HepG2 (cell line): Measurements from ENCODE around the gene GJC1. TPM values are rescaled to one million over a fixed set of nuclear protein-coding genes. Genes with fewer than 3 reads are reported as not detected.

Experiments used
- CBFB ChIP-seq: sonication (generic); formaldehyde crosslinking; IDR thresholded peaks from 2 replicates; pipeline ENCODE4 v1.4.0; 2020; ENCODE audit warnings: missing genetic modification reagents
- HNF4A ChIP-seq: sonication (generic); formaldehyde crosslinking; IDR thresholded peaks from 2 replicates; pipeline ENCODE4 v1.4.0; 2020; ENCODE audit warnings: missing genetic modification reagents
- KLF15 ChIP-seq: sonication (generic); formaldehyde crosslinking; IDR thresholded peaks from 2 replicates; pipeline ENCODE4 v1.8.1; 2023; ENCODE audit warnings: borderline replicate concordance, mild to moderate bottlenecking, inconsistent platforms, missing genetic modification reagents, mixed read lengths
- NFIC ChIP-seq: IDR thresholded peaks from 2 replicates; pipeline ENCODE4 v1.6.1; 2012; ENCODE audit warnings: mild to moderate bottlenecking, low read length, inconsistent platforms
- ZBTB8A ChIP-seq: sonication (generic); formaldehyde crosslinking; IDR thresholded peaks from 2 replicates; pipeline ENCODE4 v1.4.0; 2020; ENCODE audit warnings: mild to moderate bottlenecking, low read depth, missing genetic modification reagents, borderline replicate concordance
- ZNF180 ChIP-seq: sonication (generic); formaldehyde crosslinking; IDR thresholded peaks from 2 replicates; pipeline ENCODE4 v1.4.0; 2020; ENCODE audit warnings: low read depth, missing genetic modification reagents, borderline replicate concordance
- ZNF282 ChIP-seq: fragments of 450-650 bp; IDR thresholded peaks from 2 replicates; pipeline ENCODE4 v1.6.1; 2018; ENCODE audit not compliant: partially characterized antibody
- ZNF652 ChIP-seq: IDR thresholded peaks from 2 replicates; pipeline ENCODE4 v1.6.1; 2016; ENCODE audit warnings: low read depth, borderline replicate concordance
- ZNF7 ChIP-seq: IDR thresholded peaks from 2 replicates; pipeline ENCODE4 v1.6.1; 2016; ENCODE audit warnings: missing biosample characterization, missing genetic modification reagents
- polyA plus RNA-seq, 8 experiments: library from polyadenylated mRNA; depleted of rRNA in 3 of 8; stranded (reverse) in 7 of 8; unstranded in 1 of 8; fragments of >200 nt; fragmentation: Illumina TruSeq in 4 of 8; extraction: Trizol in 4 of 8; gene quantifications; 2 replicates each; pipeline versions ENCODE4 v1.2.1 to v1.2.3, GENCODE V29; 2011 to 2016; ENCODE audit warnings: low read depth in 4 of 8, missing spikeins in 1 of 8, mixed read lengths in 1 of 8; ENCODE audit not compliant: insufficient read depth in 1 of 8
- total RNA-seq, 5 experiments: library from RNA; depleted of rRNA; stranded (reverse); fragments of >200 nt; fragmentation: Illumina TruSeq; extraction: Trizol; gene quantifications; 2 replicates each; pipeline ENCODE4 v1.2.3, GENCODE V29; 2016; ENCODE audit warnings: low read depth in 1 of 5
- TF ChIP-seq, protein P1 (sequence below): sonication (generic); formaldehyde crosslinking; IDR thresholded peaks from 2 replicates; pipeline ENCODE4 v1.4.0; 2020; ENCODE audit warnings: low read depth, missing genetic modification reagents
- TF ChIP-seq, protein P2 (sequence below): sonication (generic); IDR thresholded peaks from 2 replicates; pipeline ENCODE4 v1.6.1; 2016; ENCODE audit warnings: low read depth, borderline replicate concordance
- TF ChIP-seq, protein P3 (sequence below): sonication (generic); formaldehyde crosslinking; IDR thresholded peaks from 2 replicates; pipeline ENCODE4 v1.5.0; 2020; ENCODE audit warnings: missing genetic modification reagents
- TF ChIP-seq, protein P4 (sequence below): IDR thresholded peaks from 2 replicates; pipeline ENCODE4 v1.6.1; 2016; ENCODE audit warnings: low read depth, borderline replicate concordance

Gene GJC1
- total and polyA plus RNA-seq, 2 of the 13 experiments (the other 11 are each of a cell fraction or from before 2014, with no cell fraction given), result 1.7 TPM

DNA sequence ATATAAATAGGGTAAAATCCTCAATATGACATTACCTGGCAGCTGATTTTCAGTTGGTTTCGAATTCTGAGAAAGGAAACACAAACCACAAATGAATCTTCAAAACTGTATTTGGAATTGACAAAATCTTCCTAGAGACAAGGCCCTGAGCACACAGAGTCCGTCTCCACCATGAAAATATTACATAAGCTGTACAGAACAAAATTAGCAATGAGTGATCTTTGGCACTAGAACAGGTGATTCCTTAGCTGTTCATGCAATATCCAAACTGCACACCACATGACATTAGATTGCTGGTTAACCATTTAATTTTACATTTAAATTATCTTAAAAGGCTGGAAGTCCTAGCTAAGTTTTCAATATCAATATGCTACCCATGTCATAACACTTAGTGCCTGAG is 31.7 kb downstream of the GJC1 start (continued):
- TF ChIP-seq, protein P1, sequence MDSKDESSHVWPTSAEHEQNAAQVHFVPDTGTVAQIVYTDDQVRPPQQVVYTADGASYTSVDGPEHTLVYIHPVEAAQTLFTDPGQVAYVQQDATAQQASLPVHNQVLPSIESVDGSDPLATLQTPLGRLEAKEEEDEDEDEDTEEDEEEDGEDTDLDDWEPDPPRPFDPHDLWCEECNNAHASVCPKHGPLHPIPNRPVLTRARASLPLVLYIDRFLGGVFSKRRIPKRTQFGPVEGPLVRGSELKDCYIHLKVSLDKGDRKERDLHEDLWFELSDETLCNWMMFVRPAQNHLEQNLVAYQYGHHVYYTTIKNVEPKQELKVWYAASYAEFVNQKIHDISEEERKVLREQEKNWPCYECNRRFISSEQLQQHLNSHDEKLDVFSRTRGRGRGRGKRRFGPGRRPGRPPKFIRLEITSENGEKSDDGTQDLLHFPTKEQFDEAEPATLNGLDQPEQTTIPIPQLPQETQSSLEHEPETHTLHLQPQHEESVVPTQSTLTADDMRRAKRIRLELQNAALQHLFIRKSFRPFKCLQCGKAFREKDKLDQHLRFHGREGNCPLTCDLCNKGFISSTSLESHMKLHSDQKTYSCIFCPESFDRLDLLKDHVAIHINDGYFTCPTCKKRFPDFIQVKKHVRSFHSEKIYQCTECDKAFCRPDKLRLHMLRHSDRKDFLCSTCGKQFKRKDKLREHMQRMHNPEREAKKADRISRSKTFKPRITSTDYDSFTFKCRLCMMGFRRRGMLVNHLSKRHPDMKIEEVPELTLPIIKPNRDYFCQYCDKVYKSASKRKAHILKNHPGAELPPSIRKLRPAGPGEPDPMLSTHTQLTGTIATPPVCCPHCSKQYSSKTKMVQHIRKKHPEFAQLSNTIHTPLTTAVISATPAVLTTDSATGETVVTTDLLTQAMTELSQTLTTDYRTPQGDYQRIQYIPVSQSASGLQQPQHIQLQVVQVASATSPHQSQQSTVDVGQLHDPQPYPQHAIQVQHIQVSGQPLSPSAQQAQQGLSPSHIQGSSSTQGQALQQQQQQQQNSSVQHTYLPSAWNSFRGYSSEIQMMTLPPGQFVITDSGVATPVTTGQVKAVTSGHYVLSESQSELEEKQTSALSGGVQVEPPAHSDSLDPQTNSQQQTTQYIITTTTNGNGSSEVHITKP, result no peak
- TF ChIP-seq ZNF180 (CRISPR knock-in tag), result no peak
- TF ChIP-seq, protein P2, sequence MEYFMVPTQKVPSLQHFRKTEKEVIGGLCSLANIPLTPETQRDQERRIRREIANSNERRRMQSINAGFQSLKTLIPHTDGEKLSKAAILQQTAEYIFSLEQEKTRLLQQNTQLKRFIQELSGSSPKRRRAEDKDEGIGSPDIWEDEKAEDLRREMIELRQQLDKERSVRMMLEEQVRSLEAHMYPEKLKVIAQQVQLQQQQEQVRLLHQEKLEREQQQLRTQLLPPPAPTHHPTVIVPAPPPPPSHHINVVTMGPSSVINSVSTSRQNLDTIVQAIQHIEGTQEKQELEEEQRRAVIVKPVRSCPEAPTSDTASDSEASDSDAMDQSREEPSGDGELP, result peak; percentile 19; the same call in 1 of the 2 replicates
- TF ChIP-seq, protein P3, sequence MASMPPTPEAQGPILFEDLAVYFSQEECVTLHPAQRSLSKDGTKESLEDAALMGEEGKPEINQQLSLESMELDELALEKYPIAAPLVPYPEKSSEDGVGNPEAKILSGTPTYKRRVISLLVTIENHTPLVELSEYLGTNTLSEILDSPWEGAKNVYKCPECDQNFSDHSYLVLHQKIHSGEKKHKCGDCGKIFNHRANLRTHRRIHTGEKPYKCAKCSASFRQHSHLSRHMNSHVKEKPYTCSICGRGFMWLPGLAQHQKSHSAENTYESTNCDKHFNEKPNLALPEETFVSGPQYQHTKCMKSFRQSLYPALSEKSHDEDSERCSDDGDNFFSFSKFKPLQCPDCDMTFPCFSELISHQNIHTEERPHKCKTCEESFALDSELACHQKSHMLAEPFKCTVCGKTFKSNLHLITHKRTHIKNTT, result no peak
- no peak for TF ChIP-seq ZNF7 (CRISPR knock-in tag)
- no peak for TF ChIP-seq ZBTB8A (CRISPR knock-in tag)
- TF ChIP-seq, protein P4, sequence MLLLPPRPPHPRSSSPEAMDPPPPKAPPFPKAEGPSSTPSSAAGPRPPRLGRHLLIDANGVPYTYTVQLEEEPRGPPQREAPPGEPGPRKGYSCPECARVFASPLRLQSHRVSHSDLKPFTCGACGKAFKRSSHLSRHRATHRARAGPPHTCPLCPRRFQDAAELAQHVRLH (CRISPR knock-in tag), result no peak
- TF ChIP-seq CBFB (CRISPR knock-in tag), result no peak
- peak; percentile 42 for TF ChIP-seq HNF4A
- no peak for TF ChIP-seq NFIC
- TF ChIP-seq ZNF652 (CRISPR knock-in tag), result peak; percentile 36; the same call in 1 of the 2 replicates
- TF ChIP-seq ZNF282, result no peak
- no peak for TF ChIP-seq KLF15
